SK-N-MC (cell line): ENCODE measurements around the gene LRP1B.

ENCODE experiments used
- EZH2 ChIP-seq: fragments of 200-600 bp; sonication (generic); IDR thresholded peaks from one replicate; pipeline ENCODE4 v1.6.1; 2017; ENCODE audit warnings: antibody characterized with exemption
- POLR2AphosphoS5 ChIP-seq: IDR thresholded peaks from 2 replicates; pipeline ENCODE4 v1.6.1; 2012; ENCODE audit warnings: mild to moderate bottlenecking, low read depth, low read length, borderline replicate concordance

DNA sequence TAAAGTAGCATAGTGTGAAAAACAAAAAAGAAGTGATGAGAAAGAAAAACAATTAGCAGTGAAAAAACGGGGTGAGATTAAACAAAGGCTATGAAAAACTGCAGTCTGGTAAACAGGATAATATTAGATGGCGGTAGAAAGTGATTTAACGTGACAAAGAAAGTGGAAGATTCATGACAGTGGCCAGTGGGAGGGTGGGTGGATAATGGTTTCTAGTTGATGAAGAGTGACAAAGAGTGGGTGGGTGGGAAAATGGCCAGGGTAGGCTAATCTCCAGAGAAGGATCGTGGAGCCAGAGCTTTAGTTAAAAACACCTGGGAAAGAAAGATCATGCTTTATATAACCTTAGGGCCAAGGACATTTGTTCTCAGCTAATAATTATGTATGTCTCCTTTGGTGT is 1667.8 kb downstream of the LRP1B start:
- TF ChIP-seq POLR2AphosphoS5 (no peak), EZH2 (no peak)
